ENCODE results near the gene KCNK2. TPM values are rescaled to one million over a fixed set of nuclear protein-coding genes. Genes with fewer than 3 reads are reported as not detected.
A peak's percentile ranks its signal among the peaks of the same experiment; 100 is the strongest.

The KCNK2 gene
- total and polyA plus RNA-seq, 2 experiments from 2014 or later = 0.07 to 0.24 TPM

GRCh38 chr1:215185067-215185620 lies 102.6 kb downstream of the KCNK2 start:
- no peak overlapping the region for H2AFZ ChIP-seq
- no peaks in the 10 kb centered on the region for H3K4me1 ChIP-seq (ENCODE audit: insufficient read depth)
- no peaks in the 10 kb centered on the region for H4K20me1 ChIP-seq (replicated peaks; ENCODE audit: insufficient read depth)
- no peaks in the 10 kb centered on the region for H3K27me3 ChIP-seq (ENCODE audit: insufficient read depth)
- no peak for TF ChIP-seq POLR2AphosphoS5 (IDR thresholded peaks at IDR 0.05; ENCODE audit: low read depth)
- TF ChIP-seq ETS1 (IDR thresholded peaks at IDR 0.05) = no peak
- TF ChIP-seq EZH2phosphoT487 (IDR thresholded peaks at IDR 0.05; ENCODE audit: unreplicated experiment) = no peak
- no peak for TF ChIP-seq ZNF462 (CRISPR knock-in tag; IDR thresholded peaks at IDR 0.05)
- no peak for TF ChIP-seq ZNF114 (CRISPR knock-in tag; IDR thresholded peaks at IDR 0.05)
- TF ChIP-seq CTCF (conservative IDR thresholded peaks at IDR 0.05; ENCODE audit: low read depth in 2 of 2) = no peak
- no peak for TF ChIP-seq ZNF331 (CRISPR knock-in tag; IDR thresholded peaks at IDR 0.05; ENCODE audit: low read depth)
- TF ChIP-seq NANOG (IDR thresholded peaks at IDR 0.05; ENCODE audit: borderline replicate concordance) = no peak
- TF ChIP-seq CREB1 (CRISPR knock-in tag; IDR thresholded peaks at IDR 0.05; ENCODE audit: low read depth) = no peak
- no peak for TF ChIP-seq STAT1 (IDR thresholded peaks at IDR 0.05; ENCODE audit: unreplicated experiment)
- TF ChIP-seq REST (IDR thresholded peaks at IDR 0.05; ENCODE audit: unreplicated experiment) = no peak
- TF ChIP-seq EZH2 (IDR thresholded peaks at IDR 0.05; ENCODE audit: low read depth, unreplicated experiment) = no peak
- no peak for TF ChIP-seq JUNB (IDR thresholded peaks at IDR 0.05; ENCODE audit: unreplicated experiment)
- Mint-ChIP-seq H3K9me3 (peaks cover 18% of the 10 kb centered on the region), H3K4me1 (no peaks in the 10 kb centered on the region), H3K4me3 (no peak overlapping the region), H3K36me3 (ENCODE audit: low read depth) (peaks cover 4% of the 10 kb centered on the region; the same call in 1 of the 3 replicates), H3K27ac (peak overlapping the region; percentile 91), H3K27me3 (ENCODE audit: insufficient read depth, low read depth, poor library complexity) (peaks cover 3% of the 10 kb centered on the region)
- no peaks in the 10 kb centered on the region for H3F3A ChIP-seq (replicated peaks; ENCODE audit: low read depth)
- H3K9me2 ChIP-seq (ENCODE audit: insufficient read depth) = no peaks in the 10 kb centered on the region
- no peaks in the 10 kb centered on the region for H3K79me2 ChIP-seq (replicated peaks; ENCODE audit: insufficient read depth)
- no peak overlapping the region for H3K4me3 ChIP-seq
- H3K4me2 ChIP-seq = no peak overlapping the region
- no peak overlapping the region for H3K27ac ChIP-seq (ENCODE audit: low read depth)
- DNase-seq (ENCODE audit: low spot score) (no peak), ATAC-seq (no peak)
- no peaks in the 10 kb centered on the region for H3K36me3 ChIP-seq (ENCODE audit: insufficient read depth)

All from GM23338 (cell line).